GM12892 (cell line): ENCODE results near the gene MS4A1.

Source experiments
- DNase-seq: peaks from one replicate; pipeline ENCODE4 v3.0.0; 2011; ENCODE audit not compliant: insufficient read length
- FAIRE-seq: peaks from 2 replicates; lab custom pipeline; 2011; peaks lifted over from hg19 to GRCh38; lab: Jason Lieb, UNC
- POLR2A ChIP-seq: IDR thresholded peaks from 2 replicates; pipeline ENCODE4 v1.6.1; 2011; ENCODE audit warnings: low read depth, low read length, control low read depth
- POLR2AphosphoS5 ChIP-seq: IDR thresholded peaks from 2 replicates; pipeline ENCODE4 v1.6.1; 2011; ENCODE audit warnings: low read depth, low read length, control low read depth
- TAF1 ChIP-seq: IDR thresholded peaks from 2 replicates; pipeline ENCODE4 v1.6.1; 2011; ENCODE audit warnings: low read depth, mild to moderate bottlenecking, control low read depth, low read length, borderline replicate concordance

Gene MS4A1

DNA sequence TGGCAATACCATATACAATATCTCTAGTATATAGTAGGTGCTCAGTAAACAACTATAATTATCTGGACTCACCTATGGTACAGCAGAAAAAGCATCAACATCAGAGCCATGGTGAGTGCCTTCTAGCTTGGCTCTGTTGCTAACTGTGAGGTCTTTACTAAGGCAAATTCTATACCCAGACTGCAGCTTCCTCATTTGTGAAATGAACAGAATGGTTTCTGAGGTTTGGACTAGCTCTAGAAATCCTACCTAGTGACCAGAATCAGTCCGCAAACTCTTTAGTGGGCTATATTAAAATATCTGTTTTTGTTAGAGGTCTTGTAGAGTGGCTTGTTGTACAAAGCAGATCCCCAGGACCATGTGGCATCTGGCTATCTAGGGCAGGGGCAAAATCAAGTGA, 3.7 kb downstream of the MS4A1 start:
- DNase-seq (no peak), FAIRE-seq (peak; percentile 98)
- TF ChIP-seq POLR2A (no peak; the same call in 1 of the 2 replicates), TAF1 (no peak), POLR2AphosphoS5 (peak; percentile 38; the same call in 1 of the 2 replicates)

GRCh38 chr11:60468829-60469228, 13.2 kb downstream of the MS4A1 start:
- DNase-seq (no peak), FAIRE-seq (no peak)
- TF ChIP-seq TAF1: no peak
- TF ChIP-seq POLR2A: no peak
- TF ChIP-seq POLR2AphosphoS5: no peak

- FAIRE-seq: peak; percentile 61
- TF ChIP-seq TAF1 (no peak), POLR2A (no peak), POLR2AphosphoS5 (no peak)
- no peak for DNase-seq
These were observed 14.1 kb downstream of the MS4A1 start for GRCh38 chr11:60469723-60470122.

- FAIRE-seq: peak; percentile 98
- no peak for DNase-seq
- no peak for TF ChIP-seq POLR2AphosphoS5
- no peak for TF ChIP-seq TAF1
- no peak for TF ChIP-seq POLR2A
These were observed 21.4 kb downstream of the MS4A1 start for GRCh38 chr11:60477035-60477445.

GRCh38 chr11:60482361-60482760, 26.7 kb downstream of the MS4A1 start:
- TF ChIP-seq TAF1: no peak
- peak; percentile 37; the same call in 1 of the 2 replicates for TF ChIP-seq POLR2A
- peak; percentile 99 for FAIRE-seq
- DNase-seq: no peak

DNA sequence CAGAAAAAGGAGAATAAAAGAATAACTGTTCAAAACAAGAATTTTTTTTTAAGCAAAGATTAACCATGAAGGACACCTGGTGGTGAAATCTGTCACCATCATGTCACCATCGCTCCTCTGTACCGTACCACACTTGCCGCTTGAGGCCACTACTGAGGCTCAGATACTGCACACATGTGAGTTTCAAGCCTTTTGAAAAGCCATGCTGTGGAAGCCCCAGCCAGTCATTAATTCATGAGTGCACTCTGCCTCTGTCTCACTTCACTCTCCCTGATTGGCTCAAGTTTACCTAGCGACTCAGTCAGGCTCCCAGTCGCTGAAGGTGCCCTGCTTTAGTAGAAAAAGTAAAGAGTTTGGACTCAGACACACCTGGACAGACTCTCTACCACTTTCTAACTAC, 30.3 kb downstream of the MS4A1 start:
- DNase-seq: peak; percentile 51
- peak; percentile 100 for FAIRE-seq
- TF ChIP-seq POLR2AphosphoS5 (no peak), POLR2A (no peak), TAF1 (no peak)

GRCh38 chr11:60492488-60493009, 36.9 kb downstream of the MS4A1 start, which contains the start of gene MS4A12:
Gene MS4A12 (plus strand): TSS chr11:60492778. CDS start chr11:60497319, 4,541 bp downstream.
- FAIRE-seq: peak; percentile 38
- TF ChIP-seq POLR2A (no peak), TAF1 (no peak), POLR2AphosphoS5 (no peak)
- no peak for DNase-seq

GRCh38 chr11:60493454-60493853, 37.8 kb downstream of the MS4A1 start:
- no peak for DNase-seq
- no peak for TF ChIP-seq TAF1
- TF ChIP-seq POLR2A: no peak
- TF ChIP-seq POLR2AphosphoS5: no peak
- FAIRE-seq: no peak

GRCh38 chr11:60498399-60498798, 42.8 kb downstream of the MS4A1 start:
- TF ChIP-seq POLR2AphosphoS5: no peak
- TF ChIP-seq TAF1: no peak
- DNase-seq (no peak), FAIRE-seq (no peak)

DNA sequence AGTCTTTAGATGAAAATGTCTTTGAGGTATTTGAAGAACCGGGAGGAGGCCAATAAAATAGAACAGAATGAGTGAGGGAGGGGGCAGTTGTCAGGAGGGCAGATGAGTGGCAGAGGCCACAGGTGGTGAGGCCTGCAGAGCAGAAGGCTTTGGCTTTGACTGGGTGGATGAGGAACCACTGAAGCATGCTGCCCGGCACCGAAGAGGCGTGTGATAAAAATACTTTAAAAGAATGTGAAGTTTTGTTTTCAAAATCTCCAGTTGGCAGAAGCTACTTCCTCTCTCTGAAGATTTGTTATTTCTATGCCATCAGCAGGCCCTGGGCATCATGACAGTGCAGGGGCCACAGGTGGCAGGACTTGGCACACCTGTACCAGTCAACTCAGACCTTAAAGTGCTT, 43.2 kb downstream of the MS4A1 start:
- TF ChIP-seq TAF1: no peak
- no peak for TF ChIP-seq POLR2AphosphoS5
- TF ChIP-seq POLR2A: no peak
- DNase-seq (no peak), FAIRE-seq (peak; percentile 95)

DNA sequence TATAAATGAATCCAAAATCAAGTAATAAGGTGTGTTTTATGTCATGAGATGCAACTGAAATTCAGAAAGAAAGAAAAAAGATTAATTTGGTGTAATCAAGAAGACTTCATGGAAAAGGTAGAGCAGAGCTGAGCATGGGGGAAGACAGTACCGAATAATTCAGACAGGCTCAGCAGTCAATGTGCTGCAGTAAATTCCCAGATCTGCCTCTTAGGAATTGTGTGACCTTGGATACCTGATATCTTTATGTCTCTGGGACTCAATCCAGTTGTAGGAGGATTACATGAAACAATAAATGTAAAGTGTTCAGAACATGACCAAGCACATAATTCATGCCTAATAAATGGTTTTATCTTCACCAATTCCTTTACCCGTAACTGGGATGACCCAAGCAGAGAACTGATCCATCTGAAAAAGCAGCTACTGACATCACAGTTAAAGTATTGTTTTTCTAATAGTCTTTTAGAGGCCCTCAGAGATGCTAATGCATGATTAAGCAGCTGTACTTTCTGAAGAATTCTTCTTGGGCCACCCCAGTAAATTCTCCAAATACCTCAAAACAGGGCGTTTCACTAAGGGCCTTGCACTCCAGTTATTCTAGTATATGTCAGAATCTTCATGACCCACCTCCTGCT, 44.7 kb downstream of the MS4A1 start:
- FAIRE-seq (peak; percentile 79), DNase-seq (no peak)
- TF ChIP-seq POLR2AphosphoS5 (no peak), TAF1 (no peak), POLR2A (no peak)

DNA sequence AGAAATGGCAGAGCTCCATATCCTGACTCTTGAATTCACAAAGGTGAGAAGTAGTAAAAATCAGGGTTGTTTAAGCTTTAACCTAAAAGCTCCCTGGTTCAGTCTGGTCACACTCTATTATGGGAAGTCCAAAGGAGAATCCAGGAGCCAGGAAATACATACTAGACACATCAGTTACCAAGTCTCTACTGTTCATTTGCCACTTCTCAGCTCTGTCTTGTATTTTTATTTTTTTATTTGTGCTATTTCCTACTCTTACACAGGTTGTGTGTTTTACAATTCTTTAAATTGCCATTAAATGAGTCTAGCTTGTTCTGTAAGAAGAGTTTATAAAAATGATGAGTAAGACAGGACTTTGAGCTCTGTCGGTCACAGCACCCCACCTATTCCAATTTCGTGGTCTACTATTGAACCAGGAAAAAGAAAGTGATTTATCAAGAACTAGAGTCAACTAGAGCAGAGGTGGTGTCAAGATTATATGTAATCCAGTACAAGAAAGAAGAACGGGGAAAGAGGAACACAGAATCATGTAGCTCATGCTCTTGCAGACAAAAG, 46.7 kb downstream of the MS4A1 start:
- FAIRE-seq (peak; percentile 77), DNase-seq (no peak)
- TF ChIP-seq POLR2A (no peak), TAF1 (no peak), POLR2AphosphoS5 (no peak)
